Nephron (organoid): ENCODE results near the gene CAMK1G.

Source experiments
- H3K27ac Mint-ChIP-seq, 3 experiments: 2 replicates each; pipeline ENCODE4 v1.8.0; 2020; ENCODE audit warnings: mixed read lengths in 3 of 3, mild to moderate bottlenecking in 2 of 3, moderate library complexity in 1 of 3
- H3K27me3 Mint-ChIP-seq: 2 replicates; pipeline ENCODE4 v1.8.0; 2021; ENCODE audit warnings: low read depth, mild to moderate bottlenecking, moderate library complexity, mixed read lengths
- H3K36me3 Mint-ChIP-seq: 2 replicates; pipeline ENCODE4 v1.8.0; 2020; ENCODE audit warnings: low read depth, mixed read lengths
- H3K4me1 Mint-ChIP-seq: 2 replicates; pipeline ENCODE4 v1.8.0; 2020; ENCODE audit warnings: mixed read lengths
- H3K4me3 Mint-ChIP-seq, 3 experiments: 2 replicates each; pipeline ENCODE4 v1.8.0; 2020; ENCODE audit warnings: mild to moderate bottlenecking in 3 of 3, mixed read lengths in 3 of 3, moderate library complexity in 2 of 3
- H3K9me3 Mint-ChIP-seq: 2 replicates; pipeline ENCODE4 v1.8.0; 2020; ENCODE audit warnings: mixed read lengths
- TF ChIP-seq, protein P1 (sequence below), 3 experiments: fragments of 200-600 bp; sonication (generic); IDR thresholded peaks; one replicate each; pipeline ENCODE4 v1.5.0; 2021; ENCODE audit warnings: antibody characterized with exemption in 3 of 3; ENCODE audit not compliant: unreplicated experiment in 3 of 3

The CAMK1G gene

DNA sequence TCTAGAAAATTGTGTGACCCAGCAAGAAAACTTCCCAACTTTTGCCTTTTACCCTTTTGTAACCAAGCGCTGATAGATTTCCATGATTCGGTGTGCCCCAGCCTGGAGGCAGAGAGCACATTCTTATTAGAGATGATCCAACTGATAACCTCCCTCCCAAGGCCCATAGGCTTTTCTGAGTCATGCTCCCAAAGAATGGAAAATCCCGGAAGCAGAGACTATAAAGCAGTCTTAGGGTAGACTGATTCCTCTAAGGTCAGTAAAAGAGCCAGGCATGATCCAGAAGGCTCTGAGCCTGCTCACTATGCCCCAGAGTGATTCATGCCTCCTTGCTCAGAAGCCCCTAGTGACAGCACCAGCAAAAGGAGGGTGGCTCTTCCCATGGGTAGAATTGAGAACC is 4.3 kb downstream of the CAMK1G start:
- no peak overlapping the region for H3K4me3 Mint-ChIP-seq
- no peak overlapping the region for H3K27ac Mint-ChIP-seq
- no peaks in the 10 kb centered on the region for H3K36me3 Mint-ChIP-seq
- peaks cover 9% of the 10 kb centered on the region for H3K27me3 Mint-ChIP-seq
- TF ChIP-seq, protein P1, sequence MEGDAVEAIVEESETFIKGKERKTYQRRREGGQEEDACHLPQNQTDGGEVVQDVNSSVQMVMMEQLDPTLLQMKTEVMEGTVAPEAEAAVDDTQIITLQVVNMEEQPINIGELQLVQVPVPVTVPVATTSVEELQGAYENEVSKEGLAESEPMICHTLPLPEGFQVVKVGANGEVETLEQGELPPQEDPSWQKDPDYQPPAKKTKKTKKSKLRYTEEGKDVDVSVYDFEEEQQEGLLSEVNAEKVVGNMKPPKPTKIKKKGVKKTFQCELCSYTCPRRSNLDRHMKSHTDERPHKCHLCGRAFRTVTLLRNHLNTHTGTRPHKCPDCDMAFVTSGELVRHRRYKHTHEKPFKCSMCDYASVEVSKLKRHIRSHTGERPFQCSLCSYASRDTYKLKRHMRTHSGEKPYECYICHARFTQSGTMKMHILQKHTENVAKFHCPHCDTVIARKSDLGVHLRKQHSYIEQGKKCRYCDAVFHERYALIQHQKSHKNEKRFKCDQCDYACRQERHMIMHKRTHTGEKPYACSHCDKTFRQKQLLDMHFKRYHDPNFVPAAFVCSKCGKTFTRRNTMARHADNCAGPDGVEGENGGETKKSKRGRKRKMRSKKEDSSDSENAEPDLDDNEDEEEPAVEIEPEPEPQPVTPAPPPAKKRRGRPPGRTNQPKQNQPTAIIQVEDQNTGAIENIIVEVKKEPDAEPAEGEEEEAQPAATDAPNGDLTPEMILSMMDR (IDR thresholded peaks at IDR 0.05; ENCODE audit: unreplicated experiment in 3 of 3), result no peak
- no peaks in the 10 kb centered on the region for H3K9me3 Mint-ChIP-seq
- H3K4me1 Mint-ChIP-seq, result peaks cover 18% of the 10 kb centered on the region

- no peak overlapping the region for H3K4me3 Mint-ChIP-seq
- TF ChIP-seq, protein P1 (IDR thresholded peaks at IDR 0.05; ENCODE audit: unreplicated experiment in 3 of 3), result no peak
- no peaks in the 10 kb centered on the region for H3K9me3 Mint-ChIP-seq
- peaks cover 9% of the 10 kb centered on the region for H3K27me3 Mint-ChIP-seq
- no peaks in the 10 kb centered on the region for H3K36me3 Mint-ChIP-seq
- H3K4me1 Mint-ChIP-seq, result peaks cover 30% of the 10 kb centered on the region
- peak overlapping the region in 1 of 3 experiments; percentile 56 for H3K27ac Mint-ChIP-seq
Measured at GRCh38 chr1:209589440-209589839, 5.9 kb downstream of the CAMK1G start.

DNA sequence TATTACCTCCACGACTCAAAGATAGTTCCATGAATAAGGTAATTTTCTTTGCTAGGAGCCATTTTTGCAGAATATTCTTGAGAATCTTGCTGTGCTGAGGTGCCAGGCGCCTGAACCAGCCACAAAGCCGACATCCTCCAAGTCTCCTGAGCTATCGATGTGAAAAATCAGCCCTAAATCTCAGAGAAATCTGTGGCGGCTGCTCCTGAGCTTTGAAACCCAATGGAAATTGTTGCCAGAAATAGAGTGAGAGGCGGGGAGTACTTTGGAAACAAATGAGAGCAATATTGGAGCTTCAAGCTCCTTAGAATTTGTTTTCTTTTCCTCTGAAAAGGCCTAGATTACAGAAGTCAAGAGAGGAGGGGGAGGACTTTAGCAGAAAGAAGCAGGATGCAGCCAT is 6.3 kb downstream of the CAMK1G start:
- Mint-ChIP-seq H3K27ac (peak overlapping the region; percentile 37 to 77 (median 56)), H3K36me3 (no peaks in the 10 kb centered on the region), H3K4me3 (no peak overlapping the region), H3K4me1 (peaks cover 34% of the 10 kb centered on the region), H3K9me3 (no peaks in the 10 kb centered on the region), H3K27me3 (peaks cover 9% of the 10 kb centered on the region)
- TF ChIP-seq, protein P1 (IDR thresholded peaks at IDR 0.05; ENCODE audit: unreplicated experiment in 3 of 3), result no peak

GRCh38 chr1:209590405-209590804 is 6.9 kb downstream of the CAMK1G start:
- TF ChIP-seq, protein P1 (IDR thresholded peaks at IDR 0.05; ENCODE audit: unreplicated experiment in 3 of 3), result peak; percentile 34 to 43 (median 35)
- H3K27me3 Mint-ChIP-seq, result peaks cover 9% of the 10 kb centered on the region
- peak overlapping the region in 1 of 3 experiments; percentile 11 for H3K4me3 Mint-ChIP-seq
- H3K36me3 Mint-ChIP-seq, result no peaks in the 10 kb centered on the region
- peak overlapping the region; percentile 37 to 77 (median 56) for H3K27ac Mint-ChIP-seq
- no peaks in the 10 kb centered on the region for H3K9me3 Mint-ChIP-seq
- peaks cover 38% of the 10 kb centered on the region for H3K4me1 Mint-ChIP-seq

GRCh38 chr1:209593747-209594146 is 10.2 kb downstream of the CAMK1G start:
- Mint-ChIP-seq H3K4me3 (no peak overlapping the region), H3K9me3 (no peaks in the 10 kb centered on the region), H3K4me1 (peaks cover 46% of the 10 kb centered on the region), H3K27ac (peak overlapping the region in 1 of 3 experiments; percentile 4), H3K36me3 (no peaks in the 10 kb centered on the region), H3K27me3 (no peaks in the 10 kb centered on the region)
- TF ChIP-seq, protein P1 (IDR thresholded peaks at IDR 0.05; ENCODE audit: unreplicated experiment in 3 of 3), result no peak

- TF ChIP-seq, protein P1 (IDR thresholded peaks at IDR 0.05; ENCODE audit: unreplicated experiment in 3 of 3), result no peak
- no peak overlapping the region for H3K4me3 Mint-ChIP-seq
- no peaks in the 10 kb centered on the region for H3K9me3 Mint-ChIP-seq
- no peaks in the 10 kb centered on the region for H3K36me3 Mint-ChIP-seq
- peaks cover 44% of the 10 kb centered on the region for H3K4me1 Mint-ChIP-seq
- H3K27ac Mint-ChIP-seq, result no peak overlapping the region
- no peaks in the 10 kb centered on the region for H3K27me3 Mint-ChIP-seq
Measured at GRCh38 chr1:209594440-209594839, 10.9 kb downstream of the CAMK1G start.
